ENCODE results near the gene KRT79.

Gene KRT79

GRCh38 chr12:52821826-52822660 lies 12.1 kb downstream of the KRT79 start:
- no peaks in the 10 kb centered on the region for H3K36me3 Mint-ChIP-seq (ENCODE audit: low read depth)
- DNase-seq = no peak
- H3K4me3 Mint-ChIP-seq = no peak overlapping the region
- H3K27me3 Mint-ChIP-seq = no peaks in the 10 kb centered on the region
- H3K9me3 Mint-ChIP-seq = no peaks in the 10 kb centered on the region
- no peak overlapping the region for H3K27ac Mint-ChIP-seq
- peaks cover 12% of the 10 kb centered on the region for H3K4me1 Mint-ChIP-seq (ENCODE audit: low read depth)

DNA sequence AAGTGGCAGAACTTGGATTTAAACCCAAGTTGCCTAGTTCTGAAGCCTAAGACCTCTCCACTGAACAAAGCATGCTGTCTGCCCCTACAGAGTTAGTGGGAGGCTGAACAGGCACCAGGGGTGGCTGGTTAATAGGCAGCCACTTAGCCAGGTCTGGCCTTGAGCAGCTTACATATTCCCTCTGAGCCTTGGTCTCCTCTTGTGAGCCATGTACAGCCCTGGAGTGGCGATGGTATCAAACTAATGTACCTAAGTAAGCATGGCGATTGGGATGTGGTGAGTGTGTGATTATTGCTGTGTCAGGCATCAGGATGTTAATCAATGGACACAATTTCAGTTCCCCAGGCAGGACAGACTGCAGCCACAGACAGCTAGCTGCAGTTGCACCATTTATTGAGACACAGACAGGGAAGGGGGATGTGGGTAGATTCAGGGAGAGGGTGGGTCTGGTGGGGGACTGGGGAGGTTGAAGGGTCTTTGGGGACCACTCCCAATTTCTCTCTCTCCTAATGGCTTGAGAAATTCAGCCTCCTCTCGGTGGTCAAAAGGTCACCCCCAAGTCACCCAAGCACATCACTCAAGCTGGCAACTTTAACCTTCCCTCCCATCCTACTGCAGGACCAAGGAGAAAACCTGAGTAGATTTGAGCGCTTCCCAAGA lies 12.9 kb downstream of the KRT79 start:
- Mint-ChIP-seq H3K27me3 (no peaks in the 10 kb centered on the region), H3K4me3 (no peak overlapping the region), H3K36me3 (ENCODE audit: low read depth) (no peaks in the 10 kb centered on the region), H3K4me1 (ENCODE audit: low read depth) (peaks cover 12% of the 10 kb centered on the region), H3K27ac (no peak overlapping the region), H3K9me3 (no peaks in the 10 kb centered on the region)
- no peak for DNase-seq

DNA sequence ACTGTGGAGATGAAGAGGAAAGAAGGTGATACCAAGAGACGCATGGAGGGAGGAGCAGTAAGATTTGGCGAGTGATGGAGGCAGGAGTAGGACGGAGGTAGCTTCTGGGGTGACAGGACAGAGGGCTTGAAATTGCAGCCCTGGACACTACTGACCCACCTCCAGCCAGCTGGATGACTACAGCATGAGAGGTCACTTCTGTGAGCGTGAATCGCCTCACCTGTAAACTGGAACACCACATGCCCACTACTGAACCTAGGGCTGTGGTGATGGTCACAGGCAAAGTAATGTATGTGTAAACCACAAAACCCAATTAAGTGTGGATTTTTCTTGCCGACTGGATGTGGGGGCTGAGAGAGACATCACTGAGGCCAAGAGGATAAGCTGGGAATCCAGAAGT lies 13.6 kb downstream of the KRT79 start:
- DNase-seq = no peak
- no peaks in the 10 kb centered on the region for H3K9me3 Mint-ChIP-seq
- H3K27me3 Mint-ChIP-seq = no peaks in the 10 kb centered on the region
- no peak overlapping the region for H3K4me3 Mint-ChIP-seq
- H3K36me3 Mint-ChIP-seq (ENCODE audit: low read depth) = no peaks in the 10 kb centered on the region
- no peak overlapping the region for H3K27ac Mint-ChIP-seq
- H3K4me1 Mint-ChIP-seq (ENCODE audit: low read depth) = peaks cover 12% of the 10 kb centered on the region

DNA sequence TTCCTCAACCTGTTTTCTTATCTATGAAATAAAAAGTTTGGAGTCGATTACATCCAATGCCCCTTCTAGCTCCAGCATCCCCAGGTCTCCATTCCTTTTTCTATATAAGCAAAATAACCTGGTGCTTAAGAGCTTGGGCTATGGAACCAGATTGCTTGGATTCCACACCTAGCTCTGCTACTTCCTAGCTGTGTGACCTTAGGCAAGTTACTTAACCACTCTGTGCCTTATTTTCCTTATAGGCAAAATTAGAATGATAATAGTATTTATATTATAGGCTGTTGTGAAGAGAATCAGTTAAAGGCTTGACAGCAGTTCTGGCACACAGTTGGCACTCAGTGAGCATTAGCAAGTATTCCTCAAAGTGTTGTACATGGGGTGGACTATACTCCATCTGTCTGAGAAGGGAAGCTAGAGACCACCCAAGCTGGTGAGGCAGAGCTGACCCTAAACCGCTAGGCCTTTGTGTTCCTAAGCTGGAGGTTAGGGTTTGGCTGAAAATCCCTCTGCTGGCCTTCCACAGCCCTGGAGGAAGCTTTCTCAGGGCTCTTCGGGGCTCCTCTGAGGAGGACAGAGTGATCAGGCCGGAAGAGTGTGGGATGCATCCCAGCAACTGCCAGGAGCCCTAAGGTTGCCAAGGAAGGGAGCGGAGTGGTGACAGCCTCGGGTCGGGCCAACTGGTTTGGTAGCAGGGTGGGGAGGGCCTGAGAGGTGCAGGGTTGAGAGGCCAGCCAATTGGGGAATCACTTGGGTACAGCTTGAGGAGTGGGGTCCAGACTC lies 14.2 kb downstream of the KRT79 start:
- H3K4me3 Mint-ChIP-seq = no peak overlapping the region
- peaks cover 12% of the 10 kb centered on the region for H3K4me1 Mint-ChIP-seq (ENCODE audit: low read depth)
- H3K27ac Mint-ChIP-seq = no peak overlapping the region
- no peaks in the 10 kb centered on the region for H3K27me3 Mint-ChIP-seq
- DNase-seq = no peak
- H3K9me3 Mint-ChIP-seq = no peaks in the 10 kb centered on the region
- H3K36me3 Mint-ChIP-seq (ENCODE audit: low read depth) = no peaks in the 10 kb centered on the region

- no peaks in the 10 kb centered on the region for H3K9me3 Mint-ChIP-seq
- no peak overlapping the region for H3K27ac Mint-ChIP-seq
- no peak for DNase-seq
- H3K4me1 Mint-ChIP-seq (ENCODE audit: low read depth) = peaks cover 12% of the 10 kb centered on the region
- no peaks in the 10 kb centered on the region for H3K36me3 Mint-ChIP-seq (ENCODE audit: low read depth)
- no peak overlapping the region for H3K4me3 Mint-ChIP-seq
- H3K27me3 Mint-ChIP-seq = no peaks in the 10 kb centered on the region
Observed at GRCh38 chr12:52818887-52819420, 15.2 kb downstream of the KRT79 start.

DNA sequence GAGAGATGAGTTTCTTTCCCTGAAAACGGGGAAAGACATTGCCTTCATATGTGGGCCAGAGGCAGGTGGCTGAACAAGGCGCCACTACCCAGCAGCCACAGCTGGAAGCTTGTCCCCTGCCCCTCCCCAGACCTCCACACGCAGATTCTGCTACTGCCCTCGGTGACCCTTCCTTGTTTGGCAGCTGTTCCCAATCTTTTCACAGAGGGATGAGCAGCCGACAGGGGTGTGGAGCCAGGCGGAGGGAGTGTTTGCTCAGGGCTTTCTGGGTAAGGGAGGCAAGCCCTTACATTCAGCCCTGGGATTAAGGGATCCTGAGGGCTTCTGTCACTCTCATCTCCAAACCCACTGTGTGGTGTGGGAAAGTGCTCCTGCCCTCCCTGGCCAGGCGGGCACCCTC lies 15.7 kb downstream of the KRT79 start:
- H3K4me3 Mint-ChIP-seq = no peak overlapping the region
- DNase-seq = no peak

DNA sequence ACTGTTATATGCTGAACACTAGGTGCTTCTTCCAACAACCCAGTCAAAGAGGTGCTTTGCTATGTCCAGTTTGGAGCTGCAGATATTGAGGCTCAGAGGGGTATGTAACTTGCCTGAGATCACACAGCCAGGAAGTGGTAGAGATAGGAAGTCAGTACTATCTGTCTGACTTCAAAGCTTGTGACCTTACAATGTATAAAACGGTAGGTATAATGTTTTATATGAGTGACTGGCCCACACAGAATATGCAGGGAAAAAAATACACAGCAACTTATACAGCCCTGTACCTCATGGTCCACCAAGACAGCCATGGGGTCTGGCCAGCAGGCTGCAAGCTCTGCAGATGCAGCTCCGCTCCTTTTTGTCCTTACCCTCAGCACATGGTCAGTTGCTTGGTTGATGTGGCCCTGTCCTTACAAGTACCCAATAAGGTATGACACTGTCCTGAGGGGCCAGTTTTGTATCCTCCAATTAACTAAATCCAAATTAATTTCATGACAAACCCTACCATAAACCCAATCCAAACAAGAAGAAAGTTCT lies 16.3 kb downstream of the KRT79 start:
- H3K36me3 Mint-ChIP-seq (ENCODE audit: low read depth) = no peaks in the 10 kb centered on the region
- no peaks in the 10 kb centered on the region for H3K9me3 Mint-ChIP-seq
- no peak overlapping the region for H3K4me3 Mint-ChIP-seq
- H3K4me1 Mint-ChIP-seq (ENCODE audit: low read depth) = peaks cover 12% of the 10 kb centered on the region
- no peak overlapping the region for H3K27ac Mint-ChIP-seq
- no peaks in the 10 kb centered on the region for H3K27me3 Mint-ChIP-seq
- no peak for DNase-seq

More for the DNA sequence above, 15.7 kb downstream of the KRT79 start:
- H3K27ac Mint-ChIP-seq = no peak overlapping the region
- no peaks in the 10 kb centered on the region for H3K27me3 Mint-ChIP-seq
- no peaks in the 10 kb centered on the region for H3K36me3 Mint-ChIP-seq (ENCODE audit: low read depth)
- H3K4me1 Mint-ChIP-seq (ENCODE audit: low read depth) = peaks cover 12% of the 10 kb centered on the region
- no peaks in the 10 kb centered on the region for H3K9me3 Mint-ChIP-seq

- Mint-ChIP-seq H3K4me3 (no peak overlapping the region), H3K27ac (no peak overlapping the region), H3K27me3 (no peaks in the 10 kb centered on the region), H3K9me3 (no peaks in the 10 kb centered on the region), H3K36me3 (ENCODE audit: low read depth) (no peaks in the 10 kb centered on the region), H3K4me1 (ENCODE audit: low read depth) (peaks cover 12% of the 10 kb centered on the region)
- DNase-seq = no peak
Observed at GRCh38 chr12:52817003-52817698, 17.0 kb downstream of the KRT79 start.

- Mint-ChIP-seq H3K36me3 (ENCODE audit: low read depth) (no peaks in the 10 kb centered on the region), H3K4me3 (no peak overlapping the region), H3K9me3 (no peaks in the 10 kb centered on the region), H3K4me1 (ENCODE audit: low read depth) (peaks cover 12% of the 10 kb centered on the region), H3K27ac (no peak overlapping the region), H3K27me3 (no peaks in the 10 kb centered on the region)
- DNase-seq = no peak
Observed at GRCh38 chr12:52815676-52816588, 18.2 kb downstream of the KRT79 start.

GRCh38 chr12:52815161-52815560 lies 18.9 kb downstream of the KRT79 start:
- no peaks in the 10 kb centered on the region for H3K36me3 Mint-ChIP-seq (ENCODE audit: low read depth)
- no peak for DNase-seq
- no peak overlapping the region for H3K27ac Mint-ChIP-seq
- H3K9me3 Mint-ChIP-seq = no peaks in the 10 kb centered on the region
- no peak overlapping the region for H3K4me3 Mint-ChIP-seq
- no peaks in the 10 kb centered on the region for H3K27me3 Mint-ChIP-seq
- H3K4me1 Mint-ChIP-seq (ENCODE audit: low read depth) = peaks cover 12% of the 10 kb centered on the region

GRCh38 chr12:52814710-52815155 lies 19.4 kb downstream of the KRT79 start:
- no peak for DNase-seq
- H3K36me3 Mint-ChIP-seq (ENCODE audit: low read depth) = no peaks in the 10 kb centered on the region
- no peaks in the 10 kb centered on the region for H3K27me3 Mint-ChIP-seq
- H3K4me3 Mint-ChIP-seq = no peak overlapping the region
- H3K9me3 Mint-ChIP-seq = no peaks in the 10 kb centered on the region
- no peak overlapping the region for H3K27ac Mint-ChIP-seq
- peaks cover 12% of the 10 kb centered on the region for H3K4me1 Mint-ChIP-seq (ENCODE audit: low read depth)

DNA sequence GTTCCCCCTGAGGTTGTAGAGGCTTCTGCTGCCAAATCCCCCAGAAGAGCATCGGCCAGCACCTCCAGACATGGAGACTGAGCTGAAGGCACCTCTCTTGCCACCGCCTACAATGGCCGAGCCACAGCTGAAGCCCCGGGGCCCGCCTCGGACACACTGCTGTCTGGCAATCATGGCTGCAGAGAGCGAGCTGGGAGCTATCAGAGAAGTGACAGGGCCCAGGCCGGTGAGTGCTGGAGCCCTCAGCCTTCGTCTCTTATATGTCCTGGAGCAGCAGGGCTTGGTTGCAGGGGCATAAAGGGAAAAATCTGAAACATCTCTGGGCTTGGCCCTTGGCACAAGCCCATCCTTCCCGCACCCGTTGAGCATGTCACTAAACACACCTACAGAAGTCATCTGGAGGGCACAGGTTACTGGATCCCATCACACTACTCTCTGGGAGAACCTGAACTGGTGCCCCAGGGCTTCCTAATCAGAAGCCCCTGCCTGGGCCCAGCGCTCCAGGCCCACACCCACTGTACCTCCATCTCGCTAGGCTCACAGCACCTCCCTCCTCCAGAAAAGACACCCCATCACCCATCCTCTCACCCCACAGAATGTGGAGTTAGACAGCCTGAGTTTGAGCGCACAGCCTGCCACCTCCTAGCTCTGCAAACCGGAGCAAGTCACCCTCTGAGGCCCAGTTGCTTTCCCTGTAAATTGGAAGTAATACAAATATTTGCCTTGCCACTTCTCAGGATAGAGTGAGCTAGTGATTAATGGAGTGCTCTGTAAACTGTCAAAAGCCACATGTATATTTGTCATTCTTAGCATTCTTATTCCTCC lies 20.0 kb downstream of the KRT79 start, which contains the start of gene KRT4:
Gene KRT4, minus strand, starts transcription at position 232 of the 825 bp plus-strand sequence. Its CDS starts 58 bp downstream, at position 174.
- DNase-seq = no peak
- no peaks in the 10 kb centered on the region for H3K27me3 Mint-ChIP-seq
- H3K36me3 Mint-ChIP-seq (ENCODE audit: low read depth) = no peaks in the 10 kb centered on the region

More for the DNA sequence above, 20.0 kb downstream of the KRT79 start, which contains the start of gene KRT4:
- Mint-ChIP-seq H3K4me1 (ENCODE audit: low read depth) (peaks cover 12% of the 10 kb centered on the region), H3K9me3 (no peaks in the 10 kb centered on the region), H3K4me3 (no peak within 1 kb of the TSS), H3K27ac (no peak within 1 kb of the TSS)
